ENCODE data around the gene RAPGEF5. TPM values are rescaled to one million over a fixed set of nuclear protein-coding genes. Genes with fewer than 3 reads are reported as not detected.

RAPGEF5 gene
- total RNA-seq, 5 donors from 2014 or later (not counting 1 experiment from before 2014, with no cell fraction given) = 0.12 to 2.4 (median 0.61) TPM

- no peak overlapping the region for H3K4me3 Mint-ChIP-seq
- no peaks in the 10 kb centered on the region for H3K9me3 Mint-ChIP-seq
- H3K4me1 ChIP-seq (ENCODE audit: control insufficient read depth in 1 of 2, extremely low read depth in 1 of 2, insufficient read depth in 2 of 2, low read length in 2 of 2) = no peaks in the 10 kb centered on the region
- no peaks in the 10 kb centered on the region for H3K36me3 Mint-ChIP-seq
- no peaks in the 10 kb centered on the region for H3K36me3 ChIP-seq (ENCODE audit: control insufficient read depth in 2 of 2, extremely low read depth in 1 of 2, insufficient read depth in 1 of 2, low read length in 1 of 2)
- peaks cover 0 to 5% of the 10 kb centered on the region in 2 donors for H3K27me3 Mint-ChIP-seq
- no peak for DNase-seq
- peaks cover 0 to 4% of the 10 kb centered on the region in 2 experiments for H3K27me3 ChIP-seq (replicated peaks in 1 of 2; ENCODE audit: control insufficient read depth in 2 of 2, extremely low read depth in 1 of 2, insufficient read depth in 2 of 2, low read length in 1 of 2)
- ChIA-PET CTCF (no interaction called here), POLR2A (no interaction called here)
- no peak overlapping the region for H3K4me3 ChIP-seq (ENCODE audit: control insufficient read depth in 1 of 2, extremely low read depth in 1 of 2, low read length in 1 of 2)
- H3K27ac Mint-ChIP-seq = no peak overlapping the region
- peaks cover 0 to 2% (median 0%) of the 10 kb centered on the region in 3 donors for H3K4me1 Mint-ChIP-seq
- H3K9me3 ChIP-seq = no peaks in the 10 kb centered on the region
- H3K27ac ChIP-seq (ENCODE audit: low read length) = no peak overlapping the region
- no peak for ATAC-seq (replicated peaks in 1 of 4)
- WGBS (ENCODE audit: insufficient coverage) = 58% methylated on average over 1 of the region's 13 CpGs
Observed at GRCh38 chr7:22393913-22394729, 37.2 kb upstream of the RAPGEF5 start.

GRCh38 chr7:22390516-22390915 lies 33.6 kb upstream of the RAPGEF5 start:
- WGBS (ENCODE audit: insufficient coverage) = no CpG with 5 or more reads among the region's 1 CpG
- POLR2A ChIA-PET = no interaction called here
- Mint-ChIP-seq H3K27ac (no peak overlapping the region), H3K4me1 (peaks cover 0 to 2% (median 0%) of the 10 kb centered on the region in 3 donors), H3K4me3 (no peak overlapping the region), H3K9me3 (no peaks in the 10 kb centered on the region), H3K27me3 (peaks cover 0 to 12% of the 10 kb centered on the region in 2 donors), H3K36me3 (no peaks in the 10 kb centered on the region)
- H3K4me1 ChIP-seq (ENCODE audit: control insufficient read depth in 1 of 2, extremely low read depth in 1 of 2, insufficient read depth in 2 of 2, low read length in 2 of 2) = no peaks in the 10 kb centered on the region
- CTCF ChIA-PET = no interaction called here
- H3K36me3 ChIP-seq (ENCODE audit: control insufficient read depth in 2 of 2, extremely low read depth in 1 of 2, insufficient read depth in 1 of 2, low read length in 1 of 2) = no peaks in the 10 kb centered on the region
- no peak overlapping the region for H3K4me3 ChIP-seq (ENCODE audit: control insufficient read depth in 1 of 2, extremely low read depth in 1 of 2, low read length in 1 of 2)
- no peak for DNase-seq
- H3K27ac ChIP-seq (ENCODE audit: low read length) = no peak overlapping the region
- ATAC-seq (replicated peaks in 1 of 4) = no peak
- H3K27me3 ChIP-seq (replicated peaks in 1 of 2; ENCODE audit: control insufficient read depth in 2 of 2, extremely low read depth in 1 of 2, insufficient read depth in 2 of 2, low read length in 1 of 2) = peaks cover 0 to 4% of the 10 kb centered on the region in 2 experiments
- H3K9me3 ChIP-seq = no peaks in the 10 kb centered on the region

- no peaks in the 10 kb centered on the region for H3K9me3 Mint-ChIP-seq
- WGBS (ENCODE audit: insufficient coverage) = no CpG with 5 or more reads among the region's 2 CpGs
- ChIA-PET CTCF (no interaction called here), POLR2A (no interaction called here)
- peaks cover 0 to 12% of the 10 kb centered on the region in 2 donors for H3K27me3 Mint-ChIP-seq
- no peaks in the 10 kb centered on the region for H3K4me1 ChIP-seq (ENCODE audit: control insufficient read depth in 1 of 2, extremely low read depth in 1 of 2, insufficient read depth in 2 of 2, low read length in 2 of 2)
- no peak overlapping the region for H3K27ac ChIP-seq (ENCODE audit: low read length)
- ATAC-seq (replicated peaks in 1 of 4) (no peak), DNase-seq (no peak)
- peaks cover 0 to 2% (median 0%) of the 10 kb centered on the region in 3 donors for H3K4me1 Mint-ChIP-seq
- H3K36me3 ChIP-seq (ENCODE audit: control insufficient read depth in 2 of 2, extremely low read depth in 1 of 2, insufficient read depth in 1 of 2, low read length in 1 of 2) = no peaks in the 10 kb centered on the region
- H3K9me3 ChIP-seq = no peaks in the 10 kb centered on the region
- no peak overlapping the region for H3K27ac Mint-ChIP-seq
- no peak overlapping the region for H3K4me3 Mint-ChIP-seq
- H3K4me3 ChIP-seq (ENCODE audit: control insufficient read depth in 1 of 2, extremely low read depth in 1 of 2, low read length in 1 of 2) = no peak overlapping the region
- peaks cover 0 to 6% of the 10 kb centered on the region in 2 experiments for H3K27me3 ChIP-seq (replicated peaks in 1 of 2; ENCODE audit: control insufficient read depth in 2 of 2, extremely low read depth in 1 of 2, insufficient read depth in 2 of 2, low read length in 1 of 2)
- H3K36me3 Mint-ChIP-seq = no peaks in the 10 kb centered on the region
Observed at GRCh38 chr7:22389892-22390291, 32.9 kb upstream of the RAPGEF5 start.

DNA sequence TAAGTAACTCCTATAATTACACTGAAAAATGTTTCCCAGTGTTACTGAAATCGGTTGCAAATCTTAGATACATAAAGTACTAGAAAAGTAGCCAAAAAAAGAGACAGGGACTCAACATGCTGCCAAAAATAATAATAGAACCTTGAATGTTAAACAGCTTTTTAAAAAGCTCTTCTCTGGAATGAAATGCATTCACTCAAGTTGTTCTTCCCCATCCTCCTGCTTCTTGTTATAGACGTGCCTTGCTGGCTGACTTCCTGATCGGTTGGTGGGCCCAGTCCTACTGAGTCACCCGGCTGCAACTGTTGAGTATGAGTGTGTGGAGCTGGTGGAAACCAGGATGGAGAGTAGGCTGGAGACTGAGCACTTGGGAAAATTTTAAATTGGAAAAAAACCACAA lies 30.6 kb upstream of the RAPGEF5 start:
- H3K27me3 ChIP-seq (replicated peaks in 1 of 2; ENCODE audit: control insufficient read depth in 2 of 2, extremely low read depth in 1 of 2, insufficient read depth in 2 of 2, low read length in 1 of 2) = peaks cover 0 to 2% of the 10 kb centered on the region in 2 experiments
- DNase-seq (no peak), ATAC-seq (replicated peaks in 1 of 4) (no peak)
- no peak overlapping the region for H3K4me3 ChIP-seq (ENCODE audit: control insufficient read depth in 1 of 2, extremely low read depth in 1 of 2, low read length in 1 of 2)
- H3K27me3 Mint-ChIP-seq = peaks cover 0 to 7% of the 10 kb centered on the region in 2 donors
- H3K36me3 Mint-ChIP-seq = no peaks in the 10 kb centered on the region
- H3K4me1 ChIP-seq (ENCODE audit: control insufficient read depth in 1 of 2, extremely low read depth in 1 of 2, insufficient read depth in 2 of 2, low read length in 2 of 2) = no peaks in the 10 kb centered on the region
- CTCF ChIA-PET = no interaction called here
- no CpG with 5 or more reads among the region's 4 CpGs for WGBS (ENCODE audit: insufficient coverage)
- peaks cover 0 to 2% (median 0%) of the 10 kb centered on the region in 3 donors for H3K4me1 Mint-ChIP-seq
- H3K27ac ChIP-seq (ENCODE audit: low read length) = no peak overlapping the region
- H3K4me3 Mint-ChIP-seq = no peak overlapping the region
- POLR2A ChIA-PET = no interaction called here
- no peaks in the 10 kb centered on the region for H3K36me3 ChIP-seq (ENCODE audit: control insufficient read depth in 2 of 2, extremely low read depth in 1 of 2, insufficient read depth in 1 of 2, low read length in 1 of 2)
- H3K27ac Mint-ChIP-seq = no peak overlapping the region
- no peaks in the 10 kb centered on the region for H3K9me3 ChIP-seq
- H3K9me3 Mint-ChIP-seq = no peaks in the 10 kb centered on the region

GRCh38 chr7:22386865-22387264 lies 29.9 kb upstream of the RAPGEF5 start:
- DNase-seq (no peak), ATAC-seq (replicated peaks in 1 of 4) (no peak)
- Mint-ChIP-seq H3K27me3 (peaks cover 0 to 7% of the 10 kb centered on the region in 2 donors), H3K4me1 (peaks cover 0 to 2% (median 0%) of the 10 kb centered on the region in 3 donors), H3K36me3 (no peaks in the 10 kb centered on the region), H3K27ac (no peak overlapping the region), H3K4me3 (no peak overlapping the region), H3K9me3 (no peaks in the 10 kb centered on the region)
- ChIA-PET CTCF (no interaction called here), POLR2A (no interaction called here)
- Histone ChIP-seq H3K4me3 (ENCODE audit: control insufficient read depth in 1 of 2, extremely low read depth in 1 of 2, low read length in 1 of 2) (no peak overlapping the region), H3K27ac (ENCODE audit: low read length) (no peak overlapping the region), H3K27me3 (replicated peaks in 1 of 2; ENCODE audit: control insufficient read depth in 2 of 2, extremely low read depth in 1 of 2, insufficient read depth in 2 of 2, low read length in 1 of 2) (peaks cover 0 to 2% of the 10 kb centered on the region in 2 experiments), H3K4me1 (ENCODE audit: control insufficient read depth in 1 of 2, extremely low read depth in 1 of 2, insufficient read depth in 2 of 2, low read length in 2 of 2) (no peaks in the 10 kb centered on the region), H3K9me3 (no peaks in the 10 kb centered on the region), H3K36me3 (ENCODE audit: control insufficient read depth in 2 of 2, extremely low read depth in 1 of 2, insufficient read depth in 1 of 2, low read length in 1 of 2) (no peaks in the 10 kb centered on the region)
- WGBS (ENCODE audit: insufficient coverage) = no CpG with 5 or more reads among the region's 1 CpG

GRCh38 chr7:22386206-22386858 lies 29.4 kb upstream of the RAPGEF5 start:
- H3K4me3 ChIP-seq (ENCODE audit: control insufficient read depth in 1 of 2, extremely low read depth in 1 of 2, low read length in 1 of 2) = no peak overlapping the region
- DNase-seq (no peak), ATAC-seq (replicated peaks in 1 of 4) (no peak)
- H3K4me1 ChIP-seq (ENCODE audit: control insufficient read depth in 1 of 2, extremely low read depth in 1 of 2, insufficient read depth in 2 of 2, low read length in 2 of 2) = no peaks in the 10 kb centered on the region
- peaks cover 0 to 2% of the 10 kb centered on the region in 2 experiments for H3K27me3 ChIP-seq (replicated peaks in 1 of 2; ENCODE audit: control insufficient read depth in 2 of 2, extremely low read depth in 1 of 2, insufficient read depth in 2 of 2, low read length in 1 of 2)
- no peaks in the 10 kb centered on the region for H3K36me3 ChIP-seq (ENCODE audit: control insufficient read depth in 2 of 2, extremely low read depth in 1 of 2, insufficient read depth in 1 of 2, low read length in 1 of 2)
- no peaks in the 10 kb centered on the region for H3K9me3 ChIP-seq
- CTCF ChIA-PET = no interaction called here
- Mint-ChIP-seq H3K27me3 (peaks cover 0 to 7% of the 10 kb centered on the region in 2 donors), H3K36me3 (no peaks in the 10 kb centered on the region), H3K9me3 (no peaks in the 10 kb centered on the region), H3K27ac (no peak overlapping the region), H3K4me3 (no peak overlapping the region), H3K4me1 (peaks cover 0 to 2% (median 0%) of the 10 kb centered on the region in 3 donors)
- WGBS (ENCODE audit: insufficient coverage) = no CpG with 5 or more reads among the region's 2 CpGs
- POLR2A ChIA-PET = no interaction called here
- no peak overlapping the region for H3K27ac ChIP-seq (ENCODE audit: low read length)
